ENCODE results near the gene NUTM2D.
"Not testable (repeated sequence)": the region's sequence is repeated elsewhere in the genome, so short reads cannot be mapped to it uniquely, and the experiment has no call there.

NUTM2D gene

GRCh38 chr10:87357444-87357843 lies at the start of gene NUTM2D:
TSS of gene NUTM2D (plus strand) at chr10:87357744. CDS start at chr10:87358266, 522 bp downstream.
- DNase-seq = not testable (repeated sequence)

GRCh38 chr10:87308702-87309101 lies 48.8 kb upstream of the NUTM2D start:
- DNase-seq = not testable (repeated sequence)

GRCh38 chr10:87309657-87310056 lies 47.9 kb upstream of the NUTM2D start:
- DNase-seq = not testable (repeated sequence)

- not testable (repeated sequence) for DNase-seq
Measured at GRCh38 chr10:87311521-87311920, 46.0 kb upstream of the NUTM2D start.

GRCh38 chr10:87313649-87314359 lies 43.7 kb upstream of the NUTM2D start:
- DNase-seq = not testable (repeated sequence)

GRCh38 chr10:87314360-87314973 lies 43.1 kb upstream of the NUTM2D start:
- DNase-seq = not testable (repeated sequence)

- DNase-seq = not testable (repeated sequence)
Measured at GRCh38 chr10:87321505-87321904, 36.0 kb upstream of the NUTM2D start.

GRCh38 chr10:87324559-87324958 lies 33.0 kb upstream of the NUTM2D start:
- DNase-seq = not testable (repeated sequence)

GRCh38 chr10:87327958-87328357 lies 29.6 kb upstream of the NUTM2D start:
- DNase-seq = not testable (repeated sequence)

- DNase-seq = not testable (repeated sequence)
Measured at GRCh38 chr10:87329131-87329530, 28.4 kb upstream of the NUTM2D start.

GRCh38 chr10:87332687-87333086 lies 24.9 kb upstream of the NUTM2D start:
- DNase-seq = not testable (repeated sequence)

- DNase-seq = not testable (repeated sequence)
Measured at GRCh38 chr10:87340411-87340810, 17.1 kb upstream of the NUTM2D start.

- not testable (repeated sequence) for DNase-seq
Measured at GRCh38 chr10:87341546-87342142, 15.9 kb upstream of the NUTM2D start.

GRCh38 chr10:87342249-87342710 lies 15.3 kb upstream of the NUTM2D start:
- peak; percentile 7 for DNase-seq

- peak; percentile 1 for DNase-seq
Measured at GRCh38 chr10:87342711-87343258, 14.8 kb upstream of the NUTM2D start.

GRCh38 chr10:87345743-87346142 lies 11.8 kb upstream of the NUTM2D start:
- not testable (repeated sequence) for DNase-seq

- not testable (repeated sequence) for DNase-seq
Measured at GRCh38 chr10:87350161-87350560, 7.4 kb upstream of the NUTM2D start.

GRCh38 chr10:87352825-87353224 lies 4.7 kb upstream of the NUTM2D start:
- DNase-seq = not testable (repeated sequence)

- DNase-seq = not testable (repeated sequence)
Measured at GRCh38 chr10:87355110-87355509, 2.4 kb upstream of the NUTM2D start.

GRCh38 chr10:87358159-87358558 lies 615 bp downstream of the NUTM2D start:
- DNase-seq = not testable (repeated sequence)

GRCh38 chr10:87369514-87370112 lies 12.1 kb downstream of the NUTM2D start:
- not testable (repeated sequence) for DNase-seq

- DNase-seq = not testable (repeated sequence)
Measured at GRCh38 chr10:87374091-87374490, 16.5 kb downstream of the NUTM2D start.

- not testable (repeated sequence) for DNase-seq
Measured at GRCh38 chr10:87379115-87379514, 21.6 kb downstream of the NUTM2D start.

Measured in NCI-H2081 treated with DMSO at 0.1 percent for 48 hours (cell line).